Hepatocyte (in vitro differentiated cells): ENCODE measurements around the gene PIK3C2G.

Experiments used
- CTCF ChIP-seq: fragments of 200-600 bp; sonication (generic); IDR thresholded peaks from 2 replicates; pipeline ENCODE4 v1.5.1; 2016; ENCODE audit warnings: antibody characterized with exemption, mild to moderate bottlenecking; ENCODE audit not compliant: poor library complexity
- EZH2 ChIP-seq: fragments of 200-600 bp; sonication (generic); IDR thresholded peaks from 2 replicates; pipeline ENCODE4 v1.6.1; 2016; ENCODE audit warnings: antibody characterized with exemption, mild to moderate bottlenecking, borderline replicate concordance

- no peak for TF ChIP-seq EZH2
- no peak for TF ChIP-seq CTCF
Observed at GRCh38 chr12:18643681-18644080, 382.4 kb downstream of the PIK3C2G start.
